ENCODE data around the gene FAM114A1.

DNA sequence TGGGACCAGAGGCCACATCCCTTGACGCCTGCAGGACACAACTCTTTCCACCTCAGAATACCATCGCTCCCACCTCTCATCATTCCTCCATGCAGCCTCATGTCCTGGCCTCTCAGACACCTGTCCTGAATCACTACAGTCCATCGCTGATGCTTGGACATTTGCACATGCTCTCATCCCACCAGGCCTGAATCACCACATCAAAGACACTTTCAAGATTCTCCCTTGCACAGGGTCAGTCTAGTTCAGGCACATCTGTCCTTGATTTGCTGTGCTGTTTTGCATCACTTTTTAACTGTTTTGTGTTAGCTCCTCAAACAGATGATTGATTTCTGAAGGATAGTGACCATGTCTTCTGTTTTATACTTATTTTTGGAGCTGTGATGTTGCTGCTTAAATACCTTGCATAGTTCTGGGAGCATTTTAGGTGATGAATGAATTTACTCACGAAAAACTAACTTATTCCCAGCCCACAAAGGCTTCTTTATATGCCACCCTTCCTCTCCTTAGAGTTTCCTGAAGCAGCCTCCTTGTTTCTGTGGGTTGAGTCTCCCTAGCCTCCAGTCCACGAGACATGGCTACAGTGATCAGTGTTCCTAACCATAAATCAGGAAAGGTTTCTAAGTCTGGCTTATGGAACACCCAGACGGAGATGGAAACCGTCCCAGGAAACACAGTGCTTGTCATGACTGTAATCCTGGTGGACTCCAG is 2.6 kb downstream of the FAM114A1 start:
- TF ChIP-seq CTCF (IDR thresholded peaks at IDR 0.05) = no peak
- no peak for TF ChIP-seq POLR2A (IDR thresholded peaks at IDR 0.05)

Data from testis (tissue), 2 donors.